HCT116 (cell line): ENCODE results near the gene BRI3BP. TPM values are rescaled to one million over a fixed set of nuclear protein-coding genes. Genes with fewer than 3 reads are reported as not detected.

Experiments used
- ATAC-seq: fragments of 200-7000 bp; cut with Tn5 transposase; 2 replicates; pipeline ENCODE4 v1.9.1; 2020; ENCODE audit warnings: mild to moderate bottlenecking, moderate library complexity
- BruUV-seq: library from RNA; stranded (reverse); fragments of 400-500 nt; replicated peaks from 2 replicates; lab custom pipeline; 2021; lab: Mats Ljungman, UMichigan
- CTCF ChIA-PET: fragments of 300-600 bp; sonication (Branson Sonifier 250); formaldehyde crosslinking; loops from one replicate; lab custom pipeline; 2021; ENCODE audit warnings: antibody characterized with exemption; lab: Charles Lee
- POLR2A ChIA-PET: fragments of 300-600, 350-600 bp; sonication (Branson Sonifier 250); formaldehyde crosslinking; loops from one replicate; lab custom pipeline; 2021; ENCODE audit warnings: antibody characterized with exemption; lab: Charles Lee
- RAD21 ChIA-PET, 2 experiments: fragments of 300-600 bp; sonication (Branson Sonifier 250); formaldehyde crosslinking; loops; one replicate each; lab custom pipeline; 2023; ENCODE audit warnings: low total read pairs in 2 of 2; ENCODE audit not compliant: uncharacterized antibody in 2 of 2, unreplicated experiment in 2 of 2, low non-redundant PET in 1 of 2; lab: Charles Lee
- DNase-seq: peaks from one replicate; pipeline ENCODE4 v3.0.0-alpha.2; 2010; ENCODE audit warnings: low read depth, low spot score
- H2AFZ ChIP-seq: fragments of 200-600 bp; shearing (Covaris generic), sonication (generic); 2 replicates; pipeline ENCODE4 v1.6.1; 2017; ENCODE audit warnings: low read depth, mixed run types, mixed read lengths, antibody characterized with exemption, low read length; ENCODE audit not compliant: poor library complexity, severe bottlenecking
- H3K27ac ChIP-seq: 2 replicates; pipeline ENCODE4 v1.5.1; 2012; ENCODE audit warnings: low read depth, low read length
- H3K27me3 ChIP-seq: fragments of 200-600 bp; sonication (generic); 2 replicates; pipeline ENCODE4 v1.6.1; 2016; ENCODE audit warnings: mixed run types, low read length, mixed read lengths; ENCODE audit not compliant: insufficient read depth
- H3K36me3 ChIP-seq, 2 experiments: fragments of 200-500 bp in 1 of 2; fragments of 200-600 bp in 1 of 2; sonication (Bioruptor generic) in 1 of 2; sonication (generic) in 1 of 2; 2 replicates each; pipeline versions ENCODE4 v1.5.1 to v1.6.1; 2014 to 2016; ENCODE audit warnings: low read length in 2 of 2, inconsistent platforms in 1 of 2, mixed read lengths in 1 of 2, mixed run types in 1 of 2; ENCODE audit not compliant: insufficient read depth in 2 of 2, control insufficient read depth in 1 of 2
- H3K4me1 ChIP-seq, 2 experiments: fragments of 200-600 bp in 1 of 2; sonication (generic) in 1 of 2; 2 replicates each; pipeline versions ENCODE4 v1.5.1 to v1.6.1; 2012 to 2017; ENCODE audit warnings: low read length in 2 of 2, inconsistent platforms in 1 of 2, mild to moderate bottlenecking in 1 of 2, mixed read lengths in 1 of 2, mixed run types in 1 of 2, moderate library complexity in 1 of 2; ENCODE audit not compliant: insufficient read depth in 2 of 2, control insufficient read depth in 1 of 2
- H3K4me2 ChIP-seq: fragments of 200-600 bp; sonication (generic); 2 replicates; pipeline ENCODE4 v1.6.1; 2017; ENCODE audit warnings: mixed run types, low read length, mixed read lengths
- H3K4me3 ChIP-seq, 2 experiments: fragments of 200-600 bp in 1 of 2; sonication (generic) in 1 of 2; replicated peaks in 1 of 2; 2 replicates each; pipeline ENCODE4 v1.5.1; 2011 to 2016; ENCODE audit warnings: low read length in 2 of 2, control low read depth in 1 of 2, low read depth in 1 of 2, mild to moderate bottlenecking in 1 of 2, mixed read lengths in 1 of 2, mixed run types in 1 of 2
- H3K79me2 ChIP-seq: fragments of 200-600 bp; sonication (generic); 2 replicates; pipeline ENCODE4 v1.6.1; 2017; ENCODE audit warnings: mild to moderate bottlenecking, mixed run types, low read length, moderate library complexity, mixed read lengths; ENCODE audit not compliant: insufficient read depth
- H3K9ac ChIP-seq: fragments of 200-600 bp; sonication (generic); 2 replicates; pipeline ENCODE4 v1.6.1; 2016; ENCODE audit warnings: low read length, mixed read lengths
- H3K9me2 ChIP-seq: fragments of 200-600 bp; sonication (generic), shearing (Covaris generic); 2 replicates; pipeline ENCODE4 v1.6.1; 2017; ENCODE audit warnings: mixed run types, mild to moderate bottlenecking, moderate library complexity; ENCODE audit not compliant: insufficient read depth
- H3K9me3 ChIP-seq, 2 experiments: fragments of 200-500 bp in 1 of 2; fragments of 200-600 bp in 1 of 2; sonication (Bioruptor generic) in 1 of 2; sonication (generic) in 1 of 2; 2 replicates each; pipeline ENCODE4 v1.6.1; 2014 to 2017; ENCODE audit warnings: low read length in 2 of 2, mixed read lengths in 2 of 2, inconsistent platforms in 1 of 2, low read depth in 1 of 2, mild to moderate bottlenecking in 1 of 2, mixed run types in 1 of 2, moderate library complexity in 1 of 2; ENCODE audit not compliant: control insufficient read depth in 1 of 2, insufficient read depth in 1 of 2
- H4K20me1 ChIP-seq: fragments of 200-600 bp; sonication (generic), shearing (Covaris generic); 2 replicates; pipeline ENCODE4 v1.6.1; 2017; ENCODE audit warnings: mixed run types, mild to moderate bottlenecking, moderate library complexity; ENCODE audit not compliant: insufficient read depth
- CBX3 ChIP-seq: IDR thresholded peaks from 2 replicates; pipeline ENCODE4 v1.6.1; 2012; ENCODE audit warnings: low read depth
- CEBPB ChIP-seq: IDR thresholded peaks from 2 replicates; pipeline ENCODE4 v1.6.1; 2012; ENCODE audit warnings: low read depth
- EGR1 ChIP-seq: IDR thresholded peaks from 2 replicates; pipeline ENCODE4 v1.6.1; 2012; ENCODE audit warnings: low read depth
- EZH2 ChIP-seq: fragments of 200-600 bp; sonication (generic); IDR thresholded peaks from 2 replicates; pipeline ENCODE4 v1.6.1; 2017; ENCODE audit warnings: antibody characterized with exemption, mixed run types
- FOSL1 ChIP-seq: IDR thresholded peaks from 2 replicates; pipeline ENCODE4 v1.6.1; 2012; ENCODE audit warnings: low read depth
- POLR2A ChIP-seq: IDR thresholded peaks from 2 replicates; pipeline ENCODE4 v1.7.0; 2011; ENCODE audit warnings: borderline replicate concordance; ENCODE audit not compliant: insufficient read depth, insufficient read length; ENCODE audit errors: extremely low read depth
- POLR2AphosphoS5 ChIP-seq: IDR thresholded peaks from 2 replicates; pipeline ENCODE4 v1.6.1; 2011; ENCODE audit warnings: mild to moderate bottlenecking, low read depth, low read length, moderate library complexity
- RAD21 ChIP-seq: IDR thresholded peaks from 2 replicates; pipeline ENCODE4 v1.6.1; 2012; ENCODE audit warnings: low read depth, mild to moderate bottlenecking
- SIN3A ChIP-seq: IDR thresholded peaks from 2 replicates; pipeline ENCODE4 v1.6.1; 2012; ENCODE audit warnings: low read depth
- TCF7L2 ChIP-seq: IDR thresholded peaks from 2 replicates; pipeline ENCODE4 v1.7.0; 2011; ENCODE audit warnings: borderline replicate concordance, inconsistent platforms; ENCODE audit not compliant: insufficient read depth, insufficient read length; ENCODE audit errors: extremely low read depth
- ZBTB33 ChIP-seq: IDR thresholded peaks from 2 replicates; pipeline ENCODE4 v1.6.1; 2011; ENCODE audit warnings: mild to moderate bottlenecking, low read length, moderate library complexity; ENCODE audit not compliant: insufficient replicate concordance; ENCODE audit errors: extremely low read depth
- ZNF274 ChIP-seq: fragments of 200-500 bp; sonication (Bioruptor generic); IDR thresholded peaks from 2 replicates; pipeline ENCODE4 v1.6.1; 2014; ENCODE audit warnings: mild to moderate bottlenecking, low read depth, low read length, inconsistent platforms
- intact Hi-C: fragments of 100-400 bp; cut with micrococcal nuclease; formaldehyde crosslinking; loops from 2 replicates; pipeline ENCODE4 v1.10.0; 2022
- total RNA-seq: library from RNA; stranded (reverse); gene quantifications from one replicate; pipeline ENCODE4 v1.2.1, GENCODE V29; 2021; ENCODE audit not compliant: unreplicated experiment
- TF ChIP-seq, protein P1 (sequence below): IDR thresholded peaks from 2 replicates; pipeline ENCODE4 v1.6.1; 2012
- TF ChIP-seq, protein P2 (sequence below): IDR thresholded peaks from 2 replicates; pipeline ENCODE4 v1.6.1; 2012

Gene BRI3BP
- total RNA-seq, 1 experiment from 2014 or later: 40.1 TPM

- DNase-seq: no peak
- Histone ChIP-seq H3K4me1 (no peaks in the 10 kb centered on the region), H3K4me3 (no peak overlapping the region), H3K9me3 (no peaks in the 10 kb centered on the region), H3K36me3 (no peaks in the 10 kb centered on the region), H3K9me2 (no peaks in the 10 kb centered on the region), H3K9ac (no peak overlapping the region), H3K79me2 (no peaks in the 10 kb centered on the region), H3K27ac (no peak overlapping the region), H4K20me1 (no peaks in the 10 kb centered on the region), H3K27me3 (no peaks in the 10 kb centered on the region), H2AFZ (no peak overlapping the region), H3K4me2 (no peak overlapping the region)
- no peak for ATAC-seq
- POLR2A ChIA-PET: no interaction called here
- RAD21 ChIA-PET: no interaction called here
- BruUV-seq: no TSS peak
- CTCF ChIA-PET: no interaction called here
- intact Hi-C loops: no loop called here
- TF ChIP-seq, protein P1, sequence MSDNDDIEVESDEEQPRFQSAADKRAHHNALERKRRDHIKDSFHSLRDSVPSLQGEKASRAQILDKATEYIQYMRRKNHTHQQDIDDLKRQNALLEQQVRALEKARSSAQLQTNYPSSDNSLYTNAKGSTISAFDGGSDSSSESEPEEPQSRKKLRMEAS: no peak
- TF ChIP-seq ZBTB33: no peak
- TF ChIP-seq SIN3A: no peak
- no peak for TF ChIP-seq RAD21
- no peak for TF ChIP-seq EZH2
- no peak for TF ChIP-seq CEBPB
- TF ChIP-seq TCF7L2: no peak
- TF ChIP-seq, protein P2, sequence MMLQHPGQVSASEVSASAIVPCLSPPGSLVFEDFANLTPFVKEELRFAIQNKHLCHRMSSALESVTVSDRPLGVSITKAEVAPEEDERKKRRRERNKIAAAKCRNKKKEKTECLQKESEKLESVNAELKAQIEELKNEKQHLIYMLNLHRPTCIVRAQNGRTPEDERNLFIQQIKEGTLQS: no peak
- no peak for TF ChIP-seq CBX3
- no peak for TF ChIP-seq FOSL1
- no peak for TF ChIP-seq EGR1
- no peak for TF ChIP-seq POLR2A
- no peak for TF ChIP-seq POLR2AphosphoS5
- TF ChIP-seq ZNF274: no peak
Measured at GRCh38 chr12:125033288-125033687, 39.8 kb downstream of the BRI3BP start.
